ENCODE measurements around the gene SF1. TPM values are rescaled to one million over a fixed set of nuclear protein-coding genes. Genes with fewer than 3 reads are reported as not detected.
A peak's percentile ranks its signal among the peaks of the same experiment; 100 is the strongest.

SF1 gene
- total and polyA plus RNA-seq, 9 of the 15 experiments (the other 6 are each of a cell fraction or from before 2014, with no cell fraction given): 13.1 to 334 (median 111) TPM

DNA sequence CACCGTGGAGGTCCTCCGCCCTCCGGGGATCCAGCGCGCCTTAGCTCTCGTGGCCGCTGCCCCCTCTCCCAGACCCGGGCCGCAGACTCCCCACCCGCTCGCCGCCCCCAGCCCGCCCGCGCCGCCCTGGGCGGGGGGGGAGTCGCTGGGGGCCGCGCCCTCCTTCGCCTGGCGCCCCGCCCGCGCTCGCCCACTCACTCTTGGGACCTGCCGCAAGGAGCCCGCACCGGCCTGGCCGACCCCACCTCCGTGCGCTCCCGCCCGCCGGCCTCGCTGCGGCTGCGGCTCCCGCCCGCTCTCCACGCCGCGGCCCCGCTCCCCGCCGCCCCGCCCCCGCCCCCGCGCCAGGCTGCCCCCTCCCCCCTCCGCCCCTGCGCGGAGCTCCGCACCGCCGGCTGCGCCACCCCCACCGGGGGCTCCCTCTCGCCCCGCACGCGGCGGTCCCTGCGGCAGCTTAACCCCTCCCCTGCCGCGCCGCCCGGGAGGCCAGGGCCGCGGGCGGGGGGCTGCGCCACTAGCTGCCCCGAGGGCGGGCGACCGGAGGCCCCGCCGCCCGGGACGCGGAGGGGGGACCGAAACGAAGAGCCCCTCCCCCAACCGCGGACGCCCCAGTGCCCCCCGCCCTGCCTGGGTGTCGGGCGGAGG, 33.7 kb downstream of the SF1 start (continued):
- TF ChIP-seq XRCC4 (IDR thresholded peaks at IDR 0.05; ENCODE audit: extremely low read depth, insufficient read depth, insufficient read length) (no peak), ZFP36 (IDR thresholded peaks at IDR 0.05; ENCODE audit: low read depth, low read length, partially characterized antibody) (no peak), CREB5 (CRISPR knock-in tag; IDR thresholded peaks at IDR 0.05) (no peak), PCBP1 (IDR thresholded peaks at IDR 0.05; ENCODE audit: low read depth, low read length, poor library complexity, severe bottlenecking) (peak; percentile 6), NR2C2 (CRISPR knock-in tag; IDR thresholded peaks at IDR 0.05) (no peak), NR2C2 (tag; IDR thresholded peaks at IDR 0.05) (no peak), GATA2 (CRISPR knock-in tag; IDR thresholded peaks at IDR 0.05) (no peak), ZBTB7A (IDR thresholded peaks at IDR 0.05; ENCODE audit: borderline replicate concordance, control insufficient read depth, low read depth, low read length) (peak; percentile 66; the same call in 1 of the 2 replicates), ILF3 (IDR thresholded peaks at IDR 0.05; ENCODE audit: borderline replicate concordance) (no peak), ZEB2 (IDR thresholded peaks at IDR 0.05) (no peak), PRMT5 (CRISPR knock-in tag; IDR thresholded peaks at IDR 0.05) (no peak)
- TF ChIP-seq, protein P1, sequence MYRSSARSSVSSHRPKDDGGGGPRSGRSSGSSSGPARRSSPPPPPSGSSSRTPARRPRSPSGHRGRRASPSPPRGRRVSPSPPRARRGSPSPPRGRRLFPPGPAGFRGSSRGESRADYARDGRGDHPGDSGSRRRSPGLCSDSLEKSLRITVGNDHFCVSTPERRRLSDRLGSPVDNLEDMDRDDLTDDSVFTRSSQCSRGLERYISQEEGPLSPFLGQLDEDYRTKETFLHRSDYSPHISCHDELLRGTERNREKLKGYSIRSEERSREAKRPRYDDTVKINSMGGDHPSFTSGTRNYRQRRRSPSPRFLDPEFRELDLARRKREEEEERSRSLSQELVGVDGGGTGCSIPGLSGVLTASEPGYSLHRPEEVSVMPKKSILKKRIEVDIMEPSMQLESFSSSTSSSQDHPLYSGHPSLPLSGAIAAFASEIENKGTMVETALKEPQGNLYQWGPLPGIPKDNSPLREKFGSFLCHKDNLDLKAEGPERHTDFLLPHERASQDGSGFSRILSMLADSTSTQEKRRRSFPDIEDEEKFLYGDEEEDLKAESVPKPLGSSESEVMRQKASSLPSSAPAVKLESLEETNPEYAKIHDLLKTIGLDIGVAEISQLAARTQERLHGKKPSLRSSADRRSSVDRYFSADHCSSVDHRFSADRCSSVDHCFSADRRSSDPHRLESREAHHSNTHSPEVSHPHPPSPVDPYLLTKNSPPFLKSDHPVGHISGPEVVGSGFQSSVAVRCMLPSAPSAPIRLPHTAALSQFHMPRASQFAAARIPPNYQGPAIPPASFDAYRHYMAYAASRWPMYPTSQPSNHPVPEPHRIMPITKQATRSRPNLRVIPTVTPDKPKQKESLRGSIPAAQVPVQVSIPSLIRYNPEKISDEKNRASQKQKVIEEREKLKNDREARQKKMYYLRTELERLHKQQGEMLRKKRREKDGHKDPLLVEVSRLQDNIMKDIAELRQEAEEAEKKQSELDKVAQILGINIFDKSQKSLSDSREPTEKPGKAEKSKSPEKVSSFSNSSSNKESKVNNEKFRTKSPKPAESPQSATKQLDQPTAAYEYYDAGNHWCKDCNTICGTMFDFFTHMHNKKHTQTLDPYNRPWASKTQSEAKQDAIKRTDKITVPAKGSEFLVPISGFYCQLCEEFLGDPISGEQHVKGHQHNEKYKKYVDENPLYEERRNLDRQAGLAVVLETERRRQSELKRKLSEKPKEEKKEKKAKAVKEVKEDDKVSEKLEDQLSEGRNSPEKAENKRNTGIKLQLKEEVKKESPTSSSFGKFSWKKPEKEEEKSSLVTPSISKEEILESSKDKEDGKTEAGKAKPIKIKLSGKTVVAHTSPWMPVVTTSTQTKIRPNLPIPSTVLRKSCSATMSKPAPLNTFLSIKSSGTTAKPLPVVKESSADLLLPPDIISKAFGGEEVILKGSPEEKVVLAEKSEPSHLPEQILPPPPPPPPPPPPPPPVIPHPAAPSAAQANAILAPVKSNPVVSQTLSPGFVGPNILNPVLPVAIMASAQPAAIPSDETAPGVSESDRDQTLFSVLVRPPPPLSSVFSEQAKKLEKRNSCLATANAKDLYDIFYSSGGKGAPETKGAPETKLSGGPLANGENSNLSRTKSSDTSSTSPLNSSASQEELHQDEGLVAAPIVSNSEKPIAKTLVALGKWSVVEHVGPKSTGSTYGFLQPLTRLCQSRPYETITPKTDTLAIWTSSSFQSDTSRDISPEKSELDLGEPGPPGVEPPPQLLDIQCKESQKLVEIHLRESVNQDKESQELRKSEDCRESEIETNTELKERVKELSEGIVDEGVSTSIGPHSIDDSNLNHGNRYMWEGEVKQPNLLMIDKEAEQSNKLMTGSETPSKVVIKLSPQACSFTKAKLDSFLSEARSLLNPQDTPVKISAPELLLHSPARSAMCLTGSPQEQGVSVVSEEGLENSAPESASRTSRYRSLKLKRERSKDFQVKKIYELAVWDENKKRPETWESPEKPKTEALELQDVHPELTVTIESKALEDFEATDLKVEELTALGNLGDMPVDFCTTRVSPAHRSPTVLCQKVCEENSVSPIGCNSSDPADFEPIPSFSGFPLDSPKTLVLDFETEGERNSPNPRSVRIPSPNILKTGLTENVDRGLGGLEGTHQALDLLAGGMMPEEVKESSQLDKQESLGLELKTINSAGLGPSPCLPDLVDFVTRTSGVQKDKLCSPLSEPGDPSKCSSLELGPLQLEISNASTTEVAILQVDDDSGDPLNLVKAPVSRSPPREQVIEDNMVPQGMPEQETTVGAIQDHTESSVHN (IDR thresholded peaks at IDR 0.05; ENCODE audit: borderline replicate concordance in 1 of 2, low read depth in 1 of 2): no peak
- TF ChIP-seq, protein P2, sequence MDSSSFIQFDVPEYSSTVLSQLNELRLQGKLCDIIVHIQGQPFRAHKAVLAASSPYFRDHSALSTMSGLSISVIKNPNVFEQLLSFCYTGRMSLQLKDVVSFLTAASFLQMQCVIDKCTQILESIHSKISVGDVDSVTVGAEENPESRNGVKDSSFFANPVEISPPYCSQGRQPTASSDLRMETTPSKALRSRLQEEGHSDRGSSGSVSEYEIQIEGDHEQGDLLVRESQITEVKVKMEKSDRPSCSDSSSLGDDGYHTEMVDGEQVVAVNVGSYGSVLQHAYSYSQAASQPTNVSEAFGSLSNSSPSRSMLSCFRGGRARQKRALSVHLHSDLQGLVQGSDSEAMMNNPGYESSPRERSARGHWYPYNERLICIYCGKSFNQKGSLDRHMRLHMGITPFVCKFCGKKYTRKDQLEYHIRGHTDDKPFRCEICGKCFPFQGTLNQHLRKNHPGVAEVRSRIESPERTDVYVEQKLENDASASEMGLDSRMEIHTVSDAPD (CRISPR knock-in tag; IDR thresholded peaks at IDR 0.05): no peak
- TF ChIP-seq, protein P3, sequence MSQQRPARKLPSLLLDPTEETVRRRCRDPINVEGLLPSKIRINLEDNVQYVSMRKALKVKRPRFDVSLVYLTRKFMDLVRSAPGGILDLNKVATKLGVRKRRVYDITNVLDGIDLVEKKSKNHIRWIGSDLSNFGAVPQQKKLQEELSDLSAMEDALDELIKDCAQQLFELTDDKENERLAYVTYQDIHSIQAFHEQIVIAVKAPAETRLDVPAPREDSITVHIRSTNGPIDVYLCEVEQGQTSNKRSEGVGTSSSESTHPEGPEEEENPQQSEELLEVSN (IDR thresholded peaks at IDR 0.05; ENCODE audit: borderline replicate concordance in 1 of 2, extremely low read depth in 1 of 2, insufficient read depth in 1 of 2, insufficient read length in 1 of 2, low read depth in 1 of 2, low read length in 1 of 2, poor library complexity in 1 of 2, severe bottlenecking in 1 of 2): peak in 1 of 2 experiments; percentile 68

All from K562 (cell line).